HG03097 (cell line): ENCODE results near the gene TAAR2.
"Not testable (repeated sequence)": the region's sequence is repeated elsewhere in the genome, so short reads cannot be mapped to it uniquely, and the experiment has no call there.

Experiments used
- ATAC-seq: cut with Tn5 transposase; IDR thresholded peaks from one replicate; pipeline ENCODE4 v1.9.1; 2021; ENCODE audit not compliant: unreplicated experiment, low FRiP score

Gene TAAR2, protein sequence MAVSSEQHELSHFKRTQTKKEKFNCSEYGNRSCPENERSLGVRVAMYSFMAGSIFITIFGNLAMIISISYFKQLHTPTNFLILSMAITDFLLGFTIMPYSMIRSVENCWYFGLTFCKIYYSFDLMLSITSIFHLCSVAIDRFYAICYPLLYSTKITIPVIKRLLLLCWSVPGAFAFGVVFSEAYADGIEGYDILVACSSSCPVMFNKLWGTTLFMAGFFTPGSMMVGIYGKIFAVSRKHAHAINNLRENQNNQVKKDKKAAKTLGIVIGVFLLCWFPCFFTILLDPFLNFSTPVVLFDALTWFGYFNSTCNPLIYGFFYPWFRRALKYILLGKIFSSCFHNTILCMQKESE

DNA sequence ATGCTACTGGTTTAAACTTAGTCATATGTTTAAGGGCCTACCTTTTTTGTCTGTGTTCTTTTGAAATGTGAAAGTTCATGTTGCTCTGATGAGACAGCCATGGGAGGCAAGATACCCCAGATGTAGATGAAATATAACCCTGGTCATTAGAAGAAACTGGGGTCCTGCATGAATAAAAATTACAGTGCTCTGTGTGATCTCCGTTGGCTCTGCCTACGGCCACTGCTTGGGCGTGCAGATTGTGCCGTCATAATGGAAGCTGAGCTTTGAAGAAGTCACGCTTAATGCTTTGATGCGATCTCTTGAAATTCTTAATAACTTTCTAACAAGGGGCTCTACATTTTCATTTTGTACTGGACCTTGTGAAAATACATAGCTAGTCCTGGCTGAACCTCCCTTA lies at the start of gene TAAR2:
Gene TAAR2, minus strand, starts transcription at position 101 of the 400 bp plus-strand sequence. Its CDS starts 0 bp downstream, at position 101.
- no peak for ATAC-seq

DNA sequence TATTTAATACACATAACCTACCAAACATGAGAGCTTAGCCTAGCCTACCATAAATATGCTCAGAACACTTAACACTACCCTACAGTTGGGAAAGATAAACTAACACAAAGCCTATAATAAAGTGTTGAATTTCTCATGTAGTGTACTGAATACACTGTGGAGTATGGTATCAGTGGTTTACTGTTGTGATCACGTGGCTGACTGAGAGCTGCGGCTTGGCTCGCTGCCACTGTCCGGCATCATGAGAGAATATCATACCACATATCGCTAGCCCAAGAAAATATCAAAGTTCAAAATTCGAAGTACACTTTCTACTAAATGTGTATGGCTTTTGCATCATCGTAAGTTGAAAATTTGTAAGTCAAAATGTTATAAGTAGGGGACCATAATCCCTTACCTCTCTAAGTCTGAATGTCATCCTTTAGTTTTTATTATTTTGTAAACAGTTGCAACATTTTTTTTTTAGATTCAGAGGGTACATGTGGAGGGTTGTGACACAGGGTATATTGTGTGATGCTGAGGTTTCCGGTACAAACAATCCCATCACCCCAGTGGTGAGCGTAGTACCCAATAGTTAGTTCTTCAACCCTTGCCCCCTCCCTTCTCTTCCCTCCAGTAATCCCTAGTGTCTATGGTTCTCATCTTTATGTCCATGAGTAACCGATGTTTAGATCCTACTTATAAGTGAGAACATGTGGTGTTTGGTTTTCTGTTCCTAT lies 49.5 kb upstream of the TAAR2 start:
- no peak for ATAC-seq

DNA sequence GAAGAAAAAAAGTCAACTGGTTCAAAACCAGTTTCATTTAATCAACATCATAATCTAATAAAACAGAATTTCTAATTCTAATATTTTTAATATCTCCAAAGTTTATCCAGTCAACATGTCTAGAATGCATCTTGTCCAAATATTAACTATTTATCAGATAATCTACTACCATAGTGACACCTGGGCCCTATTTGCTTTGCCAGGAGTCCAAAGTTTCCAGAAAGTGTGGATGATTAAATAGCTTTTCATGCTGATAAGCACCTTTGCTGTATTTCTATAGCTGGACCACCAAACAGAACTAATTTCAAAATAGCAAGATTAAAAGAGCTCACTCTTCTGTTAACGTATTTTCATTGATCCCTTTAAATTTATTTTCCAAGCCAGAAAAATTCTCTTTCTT lies 47.2 kb upstream of the TAAR2 start:
- ATAC-seq, result no peak

DNA sequence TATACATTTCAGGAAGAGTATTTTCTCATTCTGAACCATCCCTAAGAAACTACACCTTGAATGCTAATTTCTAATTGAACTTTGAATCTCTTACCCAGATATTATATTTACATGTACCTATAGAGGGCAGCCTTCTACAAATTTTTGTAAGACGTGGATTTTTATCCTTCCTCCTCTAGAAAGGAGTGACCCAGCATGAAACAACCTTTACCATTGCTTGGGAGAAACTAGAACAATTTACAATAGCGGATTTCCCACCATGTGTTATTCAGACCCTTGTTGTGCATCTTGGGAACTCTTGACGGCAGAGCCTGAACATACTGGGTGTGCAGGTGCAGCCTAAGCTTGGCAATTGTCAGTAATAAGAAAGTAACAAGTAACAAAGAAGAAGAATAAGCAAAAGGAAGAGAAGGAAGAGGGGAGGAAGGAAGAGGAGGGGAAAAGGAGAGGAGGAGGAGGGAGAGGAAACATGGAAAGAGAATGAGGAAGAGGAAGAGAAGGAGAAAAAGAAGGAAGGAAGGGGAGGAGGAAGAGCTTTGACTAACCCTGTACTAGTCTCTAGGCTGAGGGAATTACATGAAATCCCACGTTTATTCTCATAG lies 45.7 kb upstream of the TAAR2 start:
- ATAC-seq, result peak; percentile 47

DNA sequence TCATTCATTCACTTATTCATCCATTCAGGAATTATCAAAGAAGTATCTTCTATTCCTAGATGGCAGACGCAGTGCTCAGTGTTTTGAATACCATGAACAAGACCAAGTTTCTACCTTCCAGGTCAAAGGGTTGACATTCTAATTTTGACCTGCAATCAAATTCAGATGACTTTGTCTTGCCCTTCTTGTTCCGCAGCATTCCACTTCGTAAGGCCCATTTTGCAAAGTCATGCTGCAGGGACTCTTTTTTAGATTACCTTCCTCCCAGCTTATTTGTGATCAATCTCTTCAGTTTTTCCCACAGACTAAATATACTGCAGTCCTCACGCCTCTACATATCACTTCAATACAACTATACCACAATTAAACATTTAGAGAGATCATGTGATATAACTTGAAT lies 42.0 kb upstream of the TAAR2 start:
- ATAC-seq, result no peak

DNA sequence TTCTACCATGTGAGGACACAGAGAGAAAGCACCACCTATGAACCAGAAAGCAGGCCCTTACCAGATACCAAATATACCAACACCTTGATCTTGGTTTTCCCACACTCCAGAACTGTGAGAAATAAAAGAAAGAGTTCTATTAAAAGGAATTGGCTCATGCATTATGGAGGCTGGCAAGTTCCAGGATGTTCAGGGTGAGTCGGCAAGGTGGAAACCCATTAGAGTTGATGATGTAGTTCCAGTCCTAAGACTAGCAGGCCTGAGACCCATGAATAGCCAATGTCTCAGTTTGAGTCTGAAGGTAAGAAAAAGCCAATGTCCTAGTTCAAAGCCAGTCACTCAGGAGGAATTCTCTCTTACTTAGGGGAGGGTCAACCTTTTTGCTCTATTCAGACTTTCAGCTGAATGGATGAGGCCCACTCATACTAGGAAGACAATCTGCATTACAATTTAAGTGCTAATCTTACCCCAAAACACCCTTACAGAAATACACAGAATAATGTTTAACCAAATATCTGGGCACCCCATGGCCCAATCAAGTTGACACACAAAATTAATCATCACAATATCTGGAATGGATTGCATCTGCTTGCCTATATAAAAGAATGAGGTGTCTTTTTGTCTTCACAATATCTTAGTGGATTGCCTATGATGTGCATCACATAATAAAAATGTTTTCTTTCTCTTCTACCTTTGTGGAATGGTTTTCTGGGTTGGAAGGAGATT lies 40.4 kb upstream of the TAAR2 start:
- ATAC-seq, result no peak

DNA sequence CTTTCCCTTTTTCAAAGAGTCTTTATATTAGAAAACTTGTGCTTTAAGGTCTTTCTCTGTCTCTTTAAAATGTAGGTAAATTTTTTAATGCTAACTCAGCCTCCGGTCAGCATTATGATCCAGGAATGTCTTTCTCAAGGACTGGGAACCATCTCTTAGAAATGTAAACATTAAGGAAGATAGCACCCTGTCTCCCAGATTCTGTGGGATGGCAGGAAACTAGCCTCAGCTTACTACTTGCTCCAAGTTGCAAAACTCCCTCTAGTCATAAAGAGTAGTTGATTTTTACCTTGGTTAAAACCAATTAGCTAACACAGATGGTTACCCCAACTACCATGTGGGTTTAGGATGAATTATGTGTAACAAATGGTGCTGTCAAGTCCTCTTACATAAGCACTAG lies 39.6 kb upstream of the TAAR2 start:
- no peak for ATAC-seq

DNA sequence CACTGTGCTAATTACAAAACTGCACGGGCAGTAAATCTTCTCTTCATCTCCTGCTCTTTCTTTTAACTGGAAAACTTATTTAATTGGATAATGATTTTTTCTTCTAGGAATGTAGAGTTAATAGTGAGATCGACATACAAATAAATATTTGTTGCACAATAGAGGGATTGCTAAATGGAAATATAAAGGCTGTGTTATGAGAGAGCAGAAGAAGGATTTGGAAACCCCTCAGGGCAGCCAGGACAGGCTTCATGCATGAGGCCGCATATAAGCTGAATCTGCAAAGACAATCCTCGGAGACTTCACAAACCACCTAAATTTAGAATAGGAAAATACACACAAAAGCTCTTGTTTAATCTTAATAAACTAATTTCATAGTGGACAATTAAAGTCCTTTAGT lies 37.8 kb upstream of the TAAR2 start:
- no peak for ATAC-seq

DNA sequence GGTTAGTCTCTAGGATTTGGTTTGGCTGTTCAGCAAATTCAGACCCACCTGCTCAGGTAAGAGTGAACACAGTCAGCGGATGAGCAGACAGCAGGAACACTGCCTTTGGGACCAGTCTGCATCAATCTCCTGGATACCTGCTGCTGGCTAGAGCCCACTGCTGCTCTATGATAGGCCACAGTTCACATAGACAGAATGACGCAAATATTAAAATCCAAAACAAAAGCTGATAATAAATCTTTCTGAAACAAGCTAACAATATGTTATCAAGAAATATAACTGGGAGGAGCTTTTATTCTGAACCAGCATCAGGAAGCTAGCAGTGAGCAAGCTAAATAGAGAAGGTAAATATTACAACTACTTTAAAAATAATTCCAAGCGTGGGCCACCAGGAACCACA lies 35.0 kb upstream of the TAAR2 start, which contains the start of gene TAAR1:
Gene TAAR1, minus strand, starts transcription at position 101 of the 400 bp plus-strand sequence. CDS start 13,179 bp downstream, outside the sequence.
- ATAC-seq, result no peak

DNA sequence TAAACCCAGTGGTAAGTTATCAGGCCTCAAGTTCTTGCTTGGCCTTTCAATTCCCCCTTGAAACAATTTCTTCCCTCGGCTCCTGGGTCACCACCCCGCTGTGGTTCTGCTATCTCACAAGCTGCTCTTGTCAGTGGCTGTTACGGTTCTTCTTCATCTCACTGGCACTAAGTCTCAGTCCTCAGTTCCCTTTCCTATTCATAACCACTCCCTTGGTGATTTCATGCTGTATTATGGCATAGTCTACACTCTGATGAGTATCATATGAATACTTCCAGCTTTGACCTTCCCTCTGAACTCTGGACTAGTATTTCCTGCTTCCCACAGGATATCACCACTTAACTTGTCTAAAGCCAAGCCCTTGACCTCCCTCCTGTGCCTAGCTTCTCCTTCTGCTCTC lies 27.0 kb upstream of the TAAR2 start:
- ATAC-seq, result no peak

DNA sequence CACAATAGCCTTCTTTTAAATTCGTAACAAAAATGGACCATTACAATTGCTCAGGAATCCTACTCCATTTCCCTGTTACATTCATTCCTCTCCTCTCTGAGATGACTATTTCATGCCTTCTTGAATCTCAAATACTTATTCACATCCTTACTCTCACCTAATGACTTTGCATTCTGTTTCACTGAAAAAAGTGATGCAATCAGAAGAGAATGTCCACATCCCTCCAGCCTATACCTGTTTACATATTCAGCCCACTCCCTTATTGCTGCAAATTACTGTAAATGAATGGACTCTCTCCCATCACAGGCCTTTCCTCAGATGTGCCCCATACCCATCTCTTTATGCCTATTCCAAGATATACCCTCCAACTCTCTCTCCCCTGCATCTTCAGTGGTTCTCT lies 26.4 kb upstream of the TAAR2 start:
- no peak for ATAC-seq

DNA sequence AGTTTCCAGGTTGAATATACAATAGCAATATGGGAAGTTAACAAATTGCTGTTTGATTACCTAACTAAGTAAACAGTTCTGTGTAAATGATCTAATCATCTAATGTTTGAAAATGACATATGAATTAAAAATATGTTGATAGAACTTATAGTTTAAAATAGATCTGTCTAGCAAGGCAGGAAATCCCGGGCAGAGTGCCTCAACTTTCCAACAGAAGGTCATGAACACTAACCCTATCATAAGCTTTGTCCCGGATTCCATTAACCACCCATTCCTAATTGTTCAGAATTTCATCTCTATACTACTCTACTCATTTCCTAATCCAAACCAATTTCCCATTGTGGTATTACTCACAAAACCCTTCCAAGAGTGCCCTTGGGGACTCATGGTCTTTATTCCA lies 24.8 kb upstream of the TAAR2 start:
- no peak for ATAC-seq

DNA sequence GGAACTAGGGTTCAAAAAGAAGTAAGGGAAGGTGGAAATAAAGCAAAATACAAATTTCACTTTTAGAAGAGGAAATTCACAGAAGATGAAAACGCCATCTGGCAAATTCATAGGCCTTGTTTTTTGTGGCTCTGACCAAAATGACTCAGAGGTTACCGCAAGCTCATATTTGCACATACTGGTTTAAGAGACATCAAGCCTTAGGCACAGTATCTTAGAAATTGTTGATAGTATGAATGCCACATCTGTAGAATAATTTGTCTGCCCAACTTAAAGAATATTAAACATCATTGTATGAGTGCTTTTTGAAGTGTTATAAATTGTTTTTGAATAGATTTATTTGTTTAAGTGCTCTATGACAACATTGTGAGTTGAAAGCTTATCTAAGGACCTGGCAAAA lies 24.3 kb upstream of the TAAR2 start:
- ATAC-seq, result peak; percentile 69

DNA sequence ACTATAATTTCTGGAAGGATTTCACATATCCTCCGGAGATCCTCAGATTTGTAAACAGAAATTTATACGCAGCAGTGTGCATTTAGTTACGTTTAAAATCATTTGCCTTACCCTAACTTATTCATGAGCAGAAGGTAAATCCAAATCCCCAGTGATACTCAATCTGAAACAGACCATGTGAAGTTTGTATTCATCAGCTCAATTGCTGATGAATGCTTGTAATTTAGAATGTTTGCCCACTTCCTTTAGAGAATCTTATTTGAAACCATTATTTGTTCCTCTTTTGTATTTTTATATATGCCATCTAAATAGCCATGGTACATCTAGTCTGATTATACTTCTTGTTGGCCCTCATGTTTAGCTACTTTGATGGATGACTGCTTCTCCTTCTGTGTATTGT lies 19.5 kb upstream of the TAAR2 start:
- no peak for ATAC-seq

DNA sequence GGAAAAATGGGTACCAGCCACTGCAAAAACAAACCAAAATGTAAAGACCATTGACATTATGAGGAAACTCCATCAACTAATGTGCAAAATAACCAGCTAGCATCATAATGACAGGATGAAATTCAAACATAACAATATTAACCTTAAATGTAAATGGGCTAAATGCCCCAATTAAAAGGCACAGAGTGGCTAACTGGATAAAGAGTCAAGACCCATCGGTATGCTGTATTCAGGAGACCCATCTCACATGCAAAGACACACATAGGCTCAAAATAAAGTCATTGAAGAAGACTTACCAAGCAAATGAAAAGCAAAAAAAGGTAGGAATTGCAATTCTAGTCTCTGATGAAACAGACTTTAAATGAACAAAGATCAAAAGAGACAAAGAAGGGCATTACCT lies 13.1 kb upstream of the TAAR2 start:
- ATAC-seq, result not testable (repeated sequence)

DNA sequence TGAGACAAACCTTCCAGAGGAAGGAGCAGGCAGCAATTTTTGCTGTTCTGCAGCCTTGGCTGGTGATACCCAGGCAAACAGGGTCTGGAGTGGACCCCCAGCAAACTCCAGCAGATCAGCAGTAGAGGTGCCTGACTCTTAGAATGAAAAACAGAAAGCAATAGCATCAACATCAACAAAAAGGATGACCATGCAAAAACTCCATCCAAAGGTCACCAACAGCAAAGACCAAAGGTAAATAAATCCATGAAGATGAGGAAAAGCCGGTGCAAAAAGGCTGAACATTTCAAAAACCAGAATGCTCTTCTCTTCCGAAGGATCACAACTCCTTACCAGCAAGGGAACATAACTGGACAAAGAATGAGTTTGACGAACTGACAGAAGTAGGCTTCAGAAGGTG lies 11.8 kb upstream of the TAAR2 start:
- ATAC-seq, result not testable (repeated sequence)

DNA sequence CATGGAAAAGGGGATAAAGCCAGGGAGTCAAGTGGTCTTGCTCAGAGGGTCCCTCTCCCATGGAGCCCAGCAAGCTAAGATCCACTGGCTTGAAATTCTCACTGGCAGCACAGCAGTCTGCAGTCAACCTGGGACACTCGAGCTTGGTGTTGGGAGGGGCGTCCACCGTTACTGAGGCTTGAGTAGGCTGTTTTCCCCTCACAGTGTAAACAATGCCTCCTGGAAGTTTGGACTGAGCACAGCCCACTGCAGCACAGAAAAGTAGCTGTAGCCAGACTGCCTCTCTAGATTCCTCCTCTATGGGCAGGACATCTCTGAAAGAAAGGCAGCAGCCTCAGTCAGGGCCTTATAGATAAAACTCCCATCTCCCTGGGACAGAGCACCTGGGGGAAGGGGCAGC lies 11.2 kb upstream of the TAAR2 start:
- not testable (repeated sequence) for ATAC-seq

DNA sequence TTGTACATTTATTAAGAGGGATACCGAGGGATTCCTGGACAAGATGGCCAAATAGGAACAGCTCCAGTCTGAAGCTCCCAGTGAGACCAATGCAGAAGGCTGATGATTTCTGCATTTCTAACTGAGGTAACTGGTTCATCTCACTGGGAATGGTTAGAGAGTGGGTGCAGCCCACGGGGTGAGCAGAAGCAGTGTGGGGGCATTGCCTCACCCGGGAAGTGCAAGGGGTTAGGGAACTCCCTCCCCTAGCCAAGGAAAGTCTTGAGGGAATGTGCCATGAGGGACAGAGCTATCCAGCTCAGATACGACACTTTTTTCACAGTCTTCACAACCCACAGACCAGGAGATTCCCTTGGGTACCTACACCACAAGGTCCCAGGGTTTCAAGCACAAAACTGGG lies 10.7 kb upstream of the TAAR2 start:
- ATAC-seq, result no peak

DNA sequence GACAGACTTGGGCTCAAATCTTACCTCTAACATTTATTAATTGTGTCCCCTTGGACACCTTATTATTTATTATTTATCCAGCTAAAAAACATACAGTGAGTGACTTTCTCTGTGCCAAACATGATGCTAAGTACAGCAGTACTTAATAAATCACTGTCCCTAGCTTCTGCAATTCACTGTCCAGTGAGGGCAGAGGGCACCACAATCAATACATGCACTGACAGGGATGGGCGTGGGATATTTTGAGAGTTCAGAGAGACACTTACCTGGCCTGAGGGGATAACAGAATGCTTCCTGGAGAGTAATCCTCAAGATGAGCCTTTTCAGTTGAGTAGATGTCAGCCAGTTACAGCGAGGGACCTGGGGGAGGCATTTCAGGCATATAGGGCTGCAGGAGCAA lies 9.3 kb upstream of the TAAR2 start:
- ATAC-seq, result no peak

DNA sequence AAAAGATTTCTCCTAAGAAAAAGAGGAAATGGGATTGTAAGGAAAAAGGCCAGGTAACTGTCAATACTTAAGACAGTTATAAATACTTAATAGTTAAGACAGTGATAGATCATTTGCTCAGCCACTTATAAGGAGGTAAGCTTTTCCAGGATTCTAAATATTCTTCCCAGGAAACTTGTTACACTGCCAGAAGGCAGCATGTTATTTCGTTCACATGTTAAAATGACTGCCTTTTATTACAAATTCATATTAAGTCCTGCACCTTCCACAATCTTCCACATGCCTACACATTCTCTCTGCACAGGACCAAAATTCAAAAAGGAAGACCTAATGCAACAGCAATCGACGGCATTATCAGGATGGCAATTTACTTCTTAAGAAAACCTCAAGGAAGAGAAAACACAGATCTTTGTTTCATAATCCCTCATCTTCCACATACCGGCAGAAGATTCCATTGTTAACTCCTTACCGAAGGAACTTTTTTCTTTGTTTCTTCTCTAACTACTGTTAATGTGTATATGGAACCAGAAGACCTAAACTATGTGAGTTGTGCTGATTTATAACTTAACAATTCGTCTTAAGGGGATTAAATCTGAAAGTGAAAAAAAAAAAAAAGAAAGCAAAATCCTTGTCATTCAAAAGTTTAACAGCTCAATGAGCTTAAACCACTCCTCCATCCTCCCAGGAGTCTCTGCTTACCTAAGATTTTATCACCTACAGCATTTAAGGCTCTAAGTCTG lies 799 bp downstream of the TAAR2 start:
- no peak for ATAC-seq
